Lung (tissue), 12 donors: Measurements from ENCODE around the gene GATAD1. TPM values are rescaled to one million over a fixed set of nuclear protein-coding genes. Genes with fewer than 3 reads are reported as not detected.
A peak's percentile ranks its signal among the peaks of the same experiment; 100 is the strongest.

Experiments
- ATAC-seq: fragments of 200-7000 bp; cut with Tn5 transposase; one replicate; pipeline ENCODE4 v1.9.1; 2020; ENCODE audit warnings: moderate number of reproducible peaks; ENCODE audit not compliant: insufficient read depth, low FRiP score
- DNase-seq, 3 donors: peaks; one replicate each; pipeline ENCODE4 v3.0.0-alpha.2; 2013 to 2017
- H3K27ac ChIP-seq, 2 donors: one replicate each; pipeline ENCODE4 v1.5.1; 2013; ENCODE audit warnings: mild to moderate bottlenecking in 2 of 2, moderate library complexity in 2 of 2, control low read depth in 1 of 2, inconsistent platforms in 1 of 2, low read depth in 1 of 2, low read length in 1 of 2
- H3K27me3 ChIP-seq, 3 donors: one replicate each; pipeline ENCODE4 v1.5.1; 2013; ENCODE audit warnings: low read length in 2 of 3; ENCODE audit not compliant: control insufficient read depth in 3 of 3, insufficient read depth in 3 of 3
- H3K36me3 ChIP-seq, 4 donors: one replicate each; pipeline ENCODE4 v1.5.1; 2013; ENCODE audit warnings: low read length in 4 of 4, mild to moderate bottlenecking in 1 of 4, moderate library complexity in 1 of 4; ENCODE audit not compliant: control insufficient read depth in 4 of 4, insufficient read depth in 4 of 4
- H3K4me1 ChIP-seq, 5 donors: one replicate each; pipeline ENCODE4 v1.5.1; 2013; ENCODE audit warnings: low read length in 5 of 5, mild to moderate bottlenecking in 2 of 5, moderate library complexity in 1 of 5; ENCODE audit not compliant: control insufficient read depth in 5 of 5, insufficient read depth in 5 of 5
- H3K4me3 ChIP-seq: one replicate; pipeline ENCODE4 v1.5.1; 2013; ENCODE audit warnings: mild to moderate bottlenecking, control low read depth, moderate library complexity
- H3K9ac ChIP-seq, 2 donors: one replicate each; pipeline ENCODE4 v1.5.1; 2013; ENCODE audit warnings: low read length in 2 of 2, control low read depth in 1 of 2; ENCODE audit not compliant: insufficient read depth in 1 of 2
- H3K9me3 ChIP-seq, 4 donors: one replicate each; pipeline ENCODE4 v1.5.1; 2013; ENCODE audit warnings: low read length in 3 of 4, mild to moderate bottlenecking in 1 of 4, moderate library complexity in 1 of 4; ENCODE audit not compliant: control insufficient read depth in 4 of 4, insufficient read depth in 3 of 4
- WGBS, 2 donors: extraction: QIAGEN DNeasy Blood & Tissue Kit; methylation state at CpG; one replicate each; pipeline ENCODE4 v1.1.7; 2013; 5-methylcytosine and 5-hydroxymethylcytosine counted together
- polyA plus RNA-seq, 2 donors: library from polyadenylated mRNA; stranded (reverse); fragments of 200-250 nt; gene quantifications; one replicate each; pipeline ENCODE4 v1.2.1, GENCODE V29; 2013
- total RNA-seq, 2 donors: library from RNA; depleted of rRNA in 1 of 2; stranded (reverse); fragments of >200 nt in 1 of 2; gene quantifications; one replicate each; pipeline ENCODE4 v1.2.1, GENCODE V29; 2014 to 2021
- TF ChIP-seq, protein P1 (sequence below): IDR thresholded peaks from 2 replicates; pipeline ENCODE4 v1.5.1; 2012; ENCODE audit warnings: mild to moderate bottlenecking; ENCODE audit errors: control extremely low read depth, extremely low read depth
- donor health status: control.
- donor health status: control.
- donor health status: Bipolar disorder and iron deficiency.
- donor health status: healthy.
- donor health status: DM: yes; HTN: yes; CAD: no.

GATAD1 gene
- total and polyA plus RNA-seq, 4 donors, result 15.9 to 80.3 (median 28.1) TPM

DNA sequence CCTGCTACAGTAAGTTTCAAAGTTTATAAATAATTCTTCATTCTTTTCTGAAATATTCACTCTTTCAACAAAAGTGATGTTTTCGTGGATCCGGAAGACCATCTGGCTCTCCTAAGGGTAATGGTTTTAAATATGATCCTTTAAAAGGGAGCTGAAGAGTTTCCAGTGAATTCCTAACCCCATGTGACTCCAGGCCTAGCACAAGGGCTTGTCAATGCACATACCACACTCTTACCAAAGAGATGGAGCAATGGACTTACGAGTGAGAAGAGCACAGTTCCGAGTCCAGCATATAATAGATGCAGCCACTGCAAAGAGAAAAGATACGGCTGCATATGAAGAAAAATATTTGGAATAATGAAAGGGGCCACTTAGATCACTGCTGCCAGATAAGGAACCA lies 32.1 kb upstream of the GATAD1 start:
- DNase-seq, result no peak
- H3K27me3 ChIP-seq, result no peaks in the 10 kb centered on the region
- H3K36me3 ChIP-seq, result no peaks in the 10 kb centered on the region
- TF ChIP-seq, protein P1, sequence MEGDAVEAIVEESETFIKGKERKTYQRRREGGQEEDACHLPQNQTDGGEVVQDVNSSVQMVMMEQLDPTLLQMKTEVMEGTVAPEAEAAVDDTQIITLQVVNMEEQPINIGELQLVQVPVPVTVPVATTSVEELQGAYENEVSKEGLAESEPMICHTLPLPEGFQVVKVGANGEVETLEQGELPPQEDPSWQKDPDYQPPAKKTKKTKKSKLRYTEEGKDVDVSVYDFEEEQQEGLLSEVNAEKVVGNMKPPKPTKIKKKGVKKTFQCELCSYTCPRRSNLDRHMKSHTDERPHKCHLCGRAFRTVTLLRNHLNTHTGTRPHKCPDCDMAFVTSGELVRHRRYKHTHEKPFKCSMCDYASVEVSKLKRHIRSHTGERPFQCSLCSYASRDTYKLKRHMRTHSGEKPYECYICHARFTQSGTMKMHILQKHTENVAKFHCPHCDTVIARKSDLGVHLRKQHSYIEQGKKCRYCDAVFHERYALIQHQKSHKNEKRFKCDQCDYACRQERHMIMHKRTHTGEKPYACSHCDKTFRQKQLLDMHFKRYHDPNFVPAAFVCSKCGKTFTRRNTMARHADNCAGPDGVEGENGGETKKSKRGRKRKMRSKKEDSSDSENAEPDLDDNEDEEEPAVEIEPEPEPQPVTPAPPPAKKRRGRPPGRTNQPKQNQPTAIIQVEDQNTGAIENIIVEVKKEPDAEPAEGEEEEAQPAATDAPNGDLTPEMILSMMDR, result no peak
- no peaks in the 10 kb centered on the region for H3K9me3 ChIP-seq
- no peaks in the 10 kb centered on the region for H3K4me1 ChIP-seq
- no peak overlapping the region for H3K9ac ChIP-seq
- H3K27ac ChIP-seq, result no peak overlapping the region
- WGBS, 2 donors, result 76 to 83% methylated on average over 5 of the region's 5 CpGs
- ATAC-seq, result no peak
- no peak overlapping the region for H3K4me3 ChIP-seq

DNA sequence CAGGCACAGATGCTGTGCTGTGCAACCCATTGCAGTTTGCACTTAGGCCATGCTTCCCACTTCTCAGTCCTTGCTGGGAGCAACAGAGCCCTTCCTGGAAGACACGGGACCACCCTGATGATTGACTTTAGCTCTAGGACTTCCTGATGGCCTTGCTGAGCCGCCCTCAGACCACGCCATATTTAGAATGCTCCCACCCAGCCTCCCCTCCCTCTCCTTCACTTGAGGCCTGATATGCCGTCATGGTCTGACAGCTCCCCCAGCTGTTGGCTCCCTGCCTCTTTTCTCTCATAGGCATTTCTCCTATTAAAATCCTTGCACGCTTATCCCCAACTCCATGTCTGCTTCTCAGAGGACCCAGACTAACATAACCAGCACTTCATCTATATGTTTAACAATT lies 29.4 kb upstream of the GATAD1 start:
- TF ChIP-seq, protein P1, result no peak
- H3K36me3 ChIP-seq, result no peaks in the 10 kb centered on the region
- H3K27ac ChIP-seq, result no peak overlapping the region
- ATAC-seq (no peak), DNase-seq (no peak)
- WGBS, 2 donors, result 84 to 87% methylated on average over 5 of the region's 5 CpGs
- H3K4me1 ChIP-seq, result peaks cover 0 to 4% (median 0%) of the 10 kb centered on the region in 5 donors
- no peaks in the 10 kb centered on the region for H3K9me3 ChIP-seq
- H3K4me3 ChIP-seq, result no peak overlapping the region
- no peaks in the 10 kb centered on the region for H3K27me3 ChIP-seq
- no peak overlapping the region for H3K9ac ChIP-seq

DNA sequence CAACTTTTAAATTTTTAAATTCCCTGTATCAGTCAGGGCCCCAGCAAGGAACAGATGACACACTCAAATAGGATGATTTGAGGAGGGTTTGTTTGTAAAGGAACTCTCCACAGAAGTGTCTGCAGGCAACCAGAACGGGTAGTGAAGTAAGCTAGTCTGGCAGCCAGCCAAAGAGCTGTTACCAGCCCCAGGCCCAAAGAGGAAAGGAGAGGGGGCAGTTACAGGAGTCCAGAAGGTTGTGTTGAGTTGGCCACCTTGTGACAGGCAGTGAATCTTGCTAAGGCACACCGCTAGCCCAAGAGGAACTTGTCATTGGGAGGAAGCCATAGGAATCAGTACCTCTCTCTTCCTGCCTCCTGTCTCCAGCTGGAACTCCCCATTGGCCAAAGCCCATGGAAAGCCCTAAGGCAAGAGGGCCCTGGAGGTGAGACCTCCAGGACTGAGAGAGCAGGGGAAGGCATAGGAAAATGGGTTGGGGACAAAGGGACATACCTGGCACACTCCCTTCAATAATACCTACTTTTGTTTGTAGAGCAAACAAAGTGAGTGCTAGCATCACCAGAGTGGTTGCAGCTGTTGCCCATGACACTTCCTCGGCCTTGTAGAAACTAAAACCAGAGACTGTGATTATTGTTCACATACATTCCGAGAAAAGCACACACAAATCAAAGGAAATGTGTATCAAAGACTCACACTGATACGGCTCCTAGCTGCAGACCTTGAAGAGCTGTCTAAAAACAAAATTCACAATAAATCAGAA lies 25.4 kb upstream of the GATAD1 start:
- Histone ChIP-seq H3K9ac (no peak overlapping the region), H3K27ac (no peak overlapping the region), H3K9me3 (no peaks in the 10 kb centered on the region), H3K4me1 (peaks cover 0 to 6% (median 0%) of the 10 kb centered on the region in 5 donors), H3K4me3 (no peak overlapping the region), H3K27me3 (peaks cover 0 to 6% (median 0%) of the 10 kb centered on the region in 3 donors), H3K36me3 (no peaks in the 10 kb centered on the region)
- TF ChIP-seq, protein P1, result no peak
- WGBS, 2 donors, result 50 to 51% methylated on average over 5 of the region's 5 CpGs
- no peak for ATAC-seq
- peak; percentile 31 to 56 (median 46) for DNase-seq
